Vagina (tissue), 2 donors: ENCODE results near the gene STK32A. TPM values are rescaled to one million over a fixed set of nuclear protein-coding genes. Genes with fewer than 3 reads are reported as not detected.

Source experiments
- DNase-seq, 2 donors: peaks; one replicate each; pipeline ENCODE4 v3.0.0-alpha.2; 2017; ENCODE audit errors: extremely low spot score in 2 of 2
- H3K27ac ChIP-seq: fragments of 200-600 bp; sonication (generic); one replicate; pipeline ENCODE4 v1.5.1; 2019
- H3K27me3 ChIP-seq: fragments of 200-600 bp; sonication (generic); one replicate; pipeline ENCODE4 v1.5.1; 2019
- H3K36me3 ChIP-seq, 2 donors: fragments of 200-600 bp; sonication (generic); one replicate each; pipeline ENCODE4 v1.5.1; 2017 to 2019
- H3K4me1 ChIP-seq: fragments of 200-600 bp; sonication (generic); one replicate; pipeline ENCODE4 v1.5.1; 2019
- H3K4me3 ChIP-seq, 2 donors: fragments of 200-600 bp; sonication (generic); 1 replicate in 1 of 2; 2 replicates in 1 of 2; pipeline ENCODE4 v1.5.1; 2016 to 2019
- H3K9me3 ChIP-seq: fragments of 200-600 bp; sonication (generic); one replicate; pipeline ENCODE4 v1.5.1; 2019
- POLR2A ChIP-seq, 2 donors: fragments of 450-650 bp; IDR thresholded peaks; one replicate each; pipeline ENCODE4 v1.6.1; 2017; ENCODE audit warnings: antibody characterized with exemption in 2 of 2, mild to moderate bottlenecking in 2 of 2, moderate library complexity in 2 of 2
- POLR2AphosphoS5 ChIP-seq, 2 donors: sonication (generic); formaldehyde crosslinking; IDR thresholded peaks; one replicate each; pipeline ENCODE4 v1.9.0; 2017; ENCODE audit warnings: antibody characterized with exemption in 2 of 2, mild to moderate bottlenecking in 2 of 2, low read depth in 1 of 2; ENCODE audit not compliant: insufficient read depth in 1 of 2
- intact Hi-C: fragments of 100-400 bp; cut with DNase I; formaldehyde crosslinking; loops from one replicate; pipeline ENCODE4 v1.15.1; 2023
- total RNA-seq: library from RNA; depleted of rRNA; stranded (reverse); fragments of >200 nt; gene quantifications from one replicate; pipeline ENCODE4 v1.2.3, GENCODE V29; 2016
- TF ChIP-seq, protein P1 (sequence below), 3 experiments: fragments of 450-650 bp in 2 of 3; fragments of 200-600 bp in 1 of 3; sonication (generic) in 1 of 3; IDR thresholded peaks; one replicate each; pipeline ENCODE4 v1.5.1; 2017 to 2019; ENCODE audit warnings: antibody characterized with exemption in 3 of 3, mild to moderate bottlenecking in 2 of 3, moderate library complexity in 2 of 3

The STK32A gene
- total RNA-seq, 1 donor from 2014 or later: 1.5 TPM

DNA sequence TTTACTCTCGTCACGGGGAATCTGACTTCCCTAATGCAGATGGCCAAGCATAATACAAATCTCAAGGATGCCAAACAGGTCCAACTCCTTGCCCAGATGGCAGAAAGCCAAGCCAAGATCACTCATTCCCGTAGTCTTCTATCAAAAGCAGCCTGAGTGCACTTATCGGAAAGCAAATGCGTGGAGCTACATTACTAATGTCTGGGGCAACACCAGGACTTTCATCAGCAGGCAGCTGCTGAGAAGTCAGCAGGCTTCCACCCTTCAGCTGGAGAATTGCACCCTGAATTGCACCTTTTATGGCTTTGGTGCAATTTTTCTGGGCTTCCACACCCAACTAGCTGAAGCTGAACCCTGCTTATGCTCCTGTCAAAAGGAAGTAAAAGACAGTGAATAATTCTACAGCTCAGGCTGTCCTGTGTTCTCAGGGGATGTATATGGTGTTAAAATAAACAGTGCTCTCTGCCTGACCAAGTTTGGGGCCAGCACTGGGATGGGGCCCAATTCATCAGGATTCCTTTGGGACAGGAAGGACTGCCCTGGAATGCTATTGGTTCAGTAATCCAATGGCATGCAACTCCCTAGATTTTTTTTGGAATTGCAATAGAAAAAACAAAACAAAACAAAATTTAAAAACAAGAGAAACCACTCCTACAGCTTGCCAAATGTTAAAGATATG is 182.4 kb downstream of the STK32A start:
- intact Hi-C loops: no loop called here
- H3K4me3 ChIP-seq: peak overlapping the region in 1 of 2 donors; percentile 9
- no peaks in the 10 kb centered on the region for H3K27me3 ChIP-seq
- TF ChIP-seq POLR2AphosphoS5 (IDR thresholded peaks at IDR 0.05; ENCODE audit: insufficient read depth in 1 of 2, low read depth in 1 of 2) (no peak), POLR2A (IDR thresholded peaks at IDR 0.05) (no peak)
- TF ChIP-seq, protein P1, sequence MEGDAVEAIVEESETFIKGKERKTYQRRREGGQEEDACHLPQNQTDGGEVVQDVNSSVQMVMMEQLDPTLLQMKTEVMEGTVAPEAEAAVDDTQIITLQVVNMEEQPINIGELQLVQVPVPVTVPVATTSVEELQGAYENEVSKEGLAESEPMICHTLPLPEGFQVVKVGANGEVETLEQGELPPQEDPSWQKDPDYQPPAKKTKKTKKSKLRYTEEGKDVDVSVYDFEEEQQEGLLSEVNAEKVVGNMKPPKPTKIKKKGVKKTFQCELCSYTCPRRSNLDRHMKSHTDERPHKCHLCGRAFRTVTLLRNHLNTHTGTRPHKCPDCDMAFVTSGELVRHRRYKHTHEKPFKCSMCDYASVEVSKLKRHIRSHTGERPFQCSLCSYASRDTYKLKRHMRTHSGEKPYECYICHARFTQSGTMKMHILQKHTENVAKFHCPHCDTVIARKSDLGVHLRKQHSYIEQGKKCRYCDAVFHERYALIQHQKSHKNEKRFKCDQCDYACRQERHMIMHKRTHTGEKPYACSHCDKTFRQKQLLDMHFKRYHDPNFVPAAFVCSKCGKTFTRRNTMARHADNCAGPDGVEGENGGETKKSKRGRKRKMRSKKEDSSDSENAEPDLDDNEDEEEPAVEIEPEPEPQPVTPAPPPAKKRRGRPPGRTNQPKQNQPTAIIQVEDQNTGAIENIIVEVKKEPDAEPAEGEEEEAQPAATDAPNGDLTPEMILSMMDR (IDR thresholded peaks at IDR 0.05): no peak
- no peaks in the 10 kb centered on the region for H3K9me3 ChIP-seq
- peaks cover 10% of the 10 kb centered on the region for H3K4me1 ChIP-seq
- peak overlapping the region; percentile 27 for H3K27ac ChIP-seq
- no peak for DNase-seq
- H3K36me3 ChIP-seq: peaks cover 0 to 12% of the 10 kb centered on the region in 2 donors

DNA sequence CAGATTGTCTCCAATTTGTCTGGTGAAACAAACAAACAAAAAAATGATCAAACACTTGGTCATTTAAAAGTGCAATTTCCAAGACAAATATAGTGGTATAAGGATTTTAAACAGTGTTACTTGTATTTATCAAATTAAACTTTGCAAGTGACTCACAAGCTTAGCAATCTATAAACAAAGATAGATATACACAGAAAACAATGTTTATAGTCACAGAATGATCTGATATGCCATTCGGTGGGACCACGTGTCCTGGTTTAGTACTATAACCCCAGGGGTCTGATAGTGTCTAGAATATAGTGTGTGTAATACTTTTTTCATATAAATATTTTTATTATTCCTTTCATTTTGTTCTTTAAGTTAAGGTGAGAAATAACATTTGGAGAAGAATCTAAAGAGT is 183.8 kb downstream of the STK32A start:
- intact Hi-C loops: no loop called here
- no peak overlapping the region for H3K27ac ChIP-seq

DNA sequence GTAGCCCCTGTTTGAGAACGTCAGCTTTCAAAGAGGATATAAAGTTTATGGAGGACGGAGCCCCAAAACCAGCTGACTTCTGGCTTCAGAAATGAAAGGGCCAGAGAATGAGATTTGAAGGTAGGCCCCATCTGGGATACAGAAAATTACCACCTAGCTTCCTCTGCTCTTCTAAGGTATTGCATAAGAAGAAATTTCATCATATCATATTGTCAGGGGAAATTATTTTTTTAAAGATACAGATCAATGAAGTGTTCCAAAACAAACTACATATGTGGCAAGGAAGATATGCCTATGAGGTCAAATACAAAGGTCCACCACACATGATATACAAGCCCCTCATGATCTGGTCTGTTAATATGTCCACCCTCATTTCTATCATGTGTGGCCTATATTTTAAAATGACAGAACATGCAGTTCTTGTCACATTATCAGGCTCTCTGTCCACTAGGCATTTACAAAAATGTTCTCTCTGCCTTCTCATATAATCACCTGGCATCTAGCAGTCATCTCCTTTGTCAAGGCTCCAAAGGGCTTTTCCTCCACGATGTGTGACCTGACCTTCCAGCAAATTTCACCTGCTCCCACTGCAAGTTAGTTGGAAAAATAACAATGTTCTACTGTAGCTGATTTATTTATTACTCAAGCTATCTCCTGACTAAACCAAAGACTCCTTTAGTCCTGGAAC is 192.0 kb downstream of the STK32A start:
- TF ChIP-seq, protein P1 (IDR thresholded peaks at IDR 0.05): no peak
- no peak for TF ChIP-seq POLR2A (IDR thresholded peaks at IDR 0.05)
- TF ChIP-seq POLR2AphosphoS5 (IDR thresholded peaks at IDR 0.05; ENCODE audit: insufficient read depth in 1 of 2, low read depth in 1 of 2): no peak
- H3K9me3 ChIP-seq: no peaks in the 10 kb centered on the region
- H3K36me3 ChIP-seq: no peaks in the 10 kb centered on the region
- H3K27me3 ChIP-seq: no peaks in the 10 kb centered on the region
- H3K4me1 ChIP-seq: peaks cover 37% of the 10 kb centered on the region
- H3K27ac ChIP-seq: no peak overlapping the region
- intact Hi-C loops: no loop called here
- no peak overlapping the region for H3K4me3 ChIP-seq
- DNase-seq: no peak

More for the DNA sequence above, 183.8 kb downstream of the STK32A start:
- no peaks in the 10 kb centered on the region for H3K27me3 ChIP-seq
- TF ChIP-seq, protein P1 (IDR thresholded peaks at IDR 0.05): no peak
- TF ChIP-seq POLR2A (IDR thresholded peaks at IDR 0.05): no peak
- H3K4me3 ChIP-seq: no peak overlapping the region
- peaks cover 0 to 5% of the 10 kb centered on the region in 2 donors for H3K36me3 ChIP-seq
- peaks cover 10% of the 10 kb centered on the region for H3K4me1 ChIP-seq
- no peak for DNase-seq
- H3K9me3 ChIP-seq: no peaks in the 10 kb centered on the region

DNA sequence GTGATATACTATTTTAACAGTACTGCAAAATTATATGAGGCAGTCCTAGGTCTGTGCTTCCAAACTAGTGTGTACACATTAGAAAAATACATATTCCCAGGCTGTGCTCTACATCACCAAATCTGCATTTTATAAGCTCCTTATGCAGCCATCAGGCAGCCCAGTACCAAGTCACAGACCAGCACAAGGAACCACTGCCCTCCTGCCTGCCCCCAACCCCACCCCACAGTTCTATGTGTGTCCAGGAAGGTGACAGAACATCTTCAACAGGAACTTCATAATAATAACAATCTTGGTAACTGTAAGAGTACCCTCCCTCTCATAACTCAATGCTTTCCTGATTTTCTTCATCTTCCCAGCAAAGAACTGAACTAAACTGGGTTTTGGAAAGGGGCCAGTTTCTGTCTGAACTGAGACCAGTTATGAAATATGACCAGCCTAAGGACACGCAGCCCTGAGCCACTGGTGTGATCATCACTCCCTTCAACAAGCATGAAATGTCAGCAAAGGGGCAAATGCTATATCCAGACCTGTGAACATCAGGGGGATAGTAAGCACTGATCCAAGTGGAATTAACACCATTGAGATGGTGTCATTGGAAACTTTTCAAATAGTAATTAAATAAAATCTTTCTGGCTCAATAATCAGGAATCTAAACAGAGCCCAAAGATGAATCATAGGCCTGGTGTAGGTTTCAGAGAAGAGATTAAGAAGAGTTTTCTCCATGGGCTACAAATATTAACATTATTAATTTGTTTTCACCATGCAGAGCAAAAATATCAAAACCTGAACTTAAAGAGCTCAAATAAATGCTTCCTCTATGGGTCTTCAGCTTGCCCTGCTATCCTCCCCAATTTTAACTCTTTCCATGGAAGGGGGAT is 192.9 kb downstream of the STK32A start:
- no peak overlapping the region for H3K4me3 ChIP-seq
- H3K36me3 ChIP-seq: no peaks in the 10 kb centered on the region
- peaks cover 47% of the 10 kb centered on the region for H3K4me1 ChIP-seq
- H3K9me3 ChIP-seq: no peaks in the 10 kb centered on the region
- intact Hi-C loops: no loop called here
- no peaks in the 10 kb centered on the region for H3K27me3 ChIP-seq
- no peak overlapping the region for H3K27ac ChIP-seq
- TF ChIP-seq POLR2A (IDR thresholded peaks at IDR 0.05): no peak
- TF ChIP-seq, protein P1 (IDR thresholded peaks at IDR 0.05): no peak
- no peak for TF ChIP-seq POLR2AphosphoS5 (IDR thresholded peaks at IDR 0.05; ENCODE audit: insufficient read depth in 1 of 2, low read depth in 1 of 2)
- no peak for DNase-seq
